Activated CD8-positive, alpha-beta T cell treated with anti-CD3 and anti-CD28 coated beads for 36 hours (primary cell): ENCODE results near the gene LAGE3. TPM values are rescaled to one million over a fixed set of nuclear protein-coding genes. Genes with fewer than 3 reads are reported as not detected.

Experiments
- ATAC-seq: fragments of 200-7000 bp; cut with Tn5 transposase; one replicate; pipeline ENCODE4 v1.10.0; 2021; ENCODE audit warnings: mild to moderate bottlenecking, moderate library complexity
- CTCF ChIA-PET: fragments of 350-600 bp; sonication (Branson Sonifier 250); formaldehyde crosslinking; loops from one replicate; lab custom pipeline; 2021; ENCODE audit warnings: antibody characterized with exemption; lab: Charles Lee
- POLR2A ChIA-PET: fragments of 350-600 bp; sonication (Branson Sonifier 250); formaldehyde crosslinking; loops from one replicate; lab custom pipeline; 2021; ENCODE audit warnings: antibody characterized with exemption; lab: Charles Lee
- DNase-seq: peaks from one replicate; pipeline ENCODE4 v3.0.0-alpha.2; 2020
- H3K27ac Mint-ChIP-seq: one replicate; pipeline ENCODE4 v1.8.0; 2021; ENCODE audit warnings: mild to moderate bottlenecking, mixed read lengths
- H3K27me3 Mint-ChIP-seq: one replicate; pipeline ENCODE4 v1.8.0; 2021; ENCODE audit warnings: mixed read lengths
- H3K36me3 Mint-ChIP-seq: one replicate; pipeline ENCODE4 v1.8.0; 2021; ENCODE audit warnings: low read depth, mixed read lengths
- H3K4me1 Mint-ChIP-seq: one replicate; pipeline ENCODE4 v1.8.0; 2021; ENCODE audit warnings: low read depth, mixed read lengths
- H3K4me3 Mint-ChIP-seq: one replicate; pipeline ENCODE4 v1.8.0; 2021; ENCODE audit warnings: mild to moderate bottlenecking, moderate library complexity, mixed read lengths
- H3K9me3 Mint-ChIP-seq: one replicate; pipeline ENCODE4 v1.8.0; 2021; ENCODE audit warnings: mixed read lengths
- intact Hi-C: fragments of 100-400 bp; cut with micrococcal nuclease; formaldehyde crosslinking; loops from one replicate; pipeline ENCODE4 v1.10.0; 2022
- total RNA-seq, 2 experiments: library from RNA; stranded (reverse); gene quantifications; one replicate each; pipeline ENCODE4 v1.2.3, GENCODE V29; 2021
- TF ChIP-seq, protein P1 (sequence below): fragments of 200-600 bp; IDR thresholded peaks from one replicate; pipeline ENCODE4 v1.8.0; 2022; ENCODE audit warnings: antibody characterized with exemption, mild to moderate bottlenecking

The LAGE3 gene
- total RNA-seq, 2 experiments from 2014 or later = 49.8 to 50.1 TPM

DNA sequence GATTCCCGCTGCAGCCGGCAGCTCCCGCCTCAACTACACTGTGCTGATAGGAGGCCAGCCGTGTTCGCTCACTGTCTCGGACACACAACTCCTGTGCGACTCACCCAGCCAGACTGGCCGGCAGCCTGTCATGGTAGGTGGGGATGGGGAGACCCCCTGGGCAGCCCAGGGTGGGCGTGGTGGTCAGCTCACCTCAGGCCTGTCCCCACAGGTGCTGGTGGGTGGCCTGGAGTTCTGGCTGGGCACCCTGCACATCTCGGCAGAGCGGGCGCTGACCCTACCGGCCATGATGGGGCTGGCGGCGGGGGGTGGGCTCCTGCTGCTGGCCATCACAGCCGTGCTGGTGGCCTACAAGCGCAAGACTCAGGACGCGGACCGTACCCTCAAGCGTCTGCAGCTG is 11.5 kb downstream of the LAGE3 start:
- intact Hi-C loops = no loop called here
- DNase-seq = no peak
- ChIA-PET CTCF (no interaction called here), POLR2A (interaction anchor here (0.9 kb wide), 1 partner anchor 22 kb away, joined by 3 read pairs; no protein-coding TSS in a partner anchor)
- TF ChIP-seq, protein P1, sequence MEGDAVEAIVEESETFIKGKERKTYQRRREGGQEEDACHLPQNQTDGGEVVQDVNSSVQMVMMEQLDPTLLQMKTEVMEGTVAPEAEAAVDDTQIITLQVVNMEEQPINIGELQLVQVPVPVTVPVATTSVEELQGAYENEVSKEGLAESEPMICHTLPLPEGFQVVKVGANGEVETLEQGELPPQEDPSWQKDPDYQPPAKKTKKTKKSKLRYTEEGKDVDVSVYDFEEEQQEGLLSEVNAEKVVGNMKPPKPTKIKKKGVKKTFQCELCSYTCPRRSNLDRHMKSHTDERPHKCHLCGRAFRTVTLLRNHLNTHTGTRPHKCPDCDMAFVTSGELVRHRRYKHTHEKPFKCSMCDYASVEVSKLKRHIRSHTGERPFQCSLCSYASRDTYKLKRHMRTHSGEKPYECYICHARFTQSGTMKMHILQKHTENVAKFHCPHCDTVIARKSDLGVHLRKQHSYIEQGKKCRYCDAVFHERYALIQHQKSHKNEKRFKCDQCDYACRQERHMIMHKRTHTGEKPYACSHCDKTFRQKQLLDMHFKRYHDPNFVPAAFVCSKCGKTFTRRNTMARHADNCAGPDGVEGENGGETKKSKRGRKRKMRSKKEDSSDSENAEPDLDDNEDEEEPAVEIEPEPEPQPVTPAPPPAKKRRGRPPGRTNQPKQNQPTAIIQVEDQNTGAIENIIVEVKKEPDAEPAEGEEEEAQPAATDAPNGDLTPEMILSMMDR = no peak
- Mint-ChIP-seq H3K36me3 (no peaks in the 10 kb centered on the region), H3K9me3 (no peaks in the 10 kb centered on the region), H3K4me3 (no peak overlapping the region), H3K27ac (no peak overlapping the region), H3K4me1 (no peaks in the 10 kb centered on the region), H3K27me3 (no peaks in the 10 kb centered on the region)
- no peak for ATAC-seq

DNA sequence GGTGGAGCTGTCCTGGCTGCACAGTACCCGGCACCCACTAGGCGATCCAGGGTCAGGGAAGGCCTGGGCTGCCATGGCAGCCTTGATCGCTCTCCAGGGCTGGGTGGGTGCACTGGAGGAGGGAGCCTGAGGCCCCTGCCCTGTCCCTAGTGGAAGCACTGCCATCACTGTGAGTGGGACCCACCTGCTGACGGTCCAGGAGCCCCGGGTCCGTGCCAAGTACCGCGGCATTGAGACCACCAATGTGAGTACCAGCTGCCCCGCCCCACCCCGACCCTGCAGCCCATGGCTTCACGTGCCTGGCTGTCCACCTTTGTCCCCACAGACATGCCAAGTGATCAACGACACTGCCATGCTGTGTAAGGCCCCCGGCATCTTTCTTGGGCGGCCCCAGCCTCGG is 12.2 kb downstream of the LAGE3 start:
- no peaks in the 10 kb centered on the region for H3K36me3 Mint-ChIP-seq
- ChIA-PET CTCF (no interaction called here), POLR2A (interaction anchor here (0.9 kb wide), 1 partner anchor 23 kb away, joined by 3 read pairs; no protein-coding TSS in a partner anchor)
- intact Hi-C loops = no loop called here
- DNase-seq (no peak), ATAC-seq (no peak)
- H3K4me3 Mint-ChIP-seq = no peak overlapping the region
- TF ChIP-seq, protein P1 = no peak
- no peak overlapping the region for H3K27ac Mint-ChIP-seq
- no peaks in the 10 kb centered on the region for H3K4me1 Mint-ChIP-seq
- no peaks in the 10 kb centered on the region for H3K27me3 Mint-ChIP-seq
- no peaks in the 10 kb centered on the region for H3K9me3 Mint-ChIP-seq

DNA sequence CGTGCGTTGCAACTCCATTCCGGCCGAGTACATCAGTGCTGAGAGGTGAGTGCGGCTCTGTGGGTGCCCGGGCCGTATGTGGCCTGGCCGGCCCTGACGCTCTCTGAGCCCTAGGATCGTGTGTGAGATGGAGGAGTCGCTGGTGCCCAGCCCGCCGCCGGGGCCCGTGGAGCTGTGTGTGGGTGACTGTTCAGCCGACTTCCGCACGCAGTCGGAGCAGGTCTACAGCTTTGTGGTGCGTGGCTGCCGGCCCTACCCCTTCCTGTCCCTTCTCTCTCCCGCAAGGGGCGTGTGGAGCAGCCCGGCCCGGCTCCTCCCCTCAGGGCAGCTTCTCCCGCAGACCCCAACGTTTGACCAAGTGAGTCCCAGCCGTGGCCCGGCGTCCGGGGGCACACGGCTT is 13.0 kb downstream of the LAGE3 start:
- Mint-ChIP-seq H3K27me3 (no peaks in the 10 kb centered on the region), H3K4me1 (peaks cover 3% of the 10 kb centered on the region), H3K36me3 (peaks cover under 1% of the 10 kb centered on the region), H3K4me3 (no peak overlapping the region), H3K27ac (no peak overlapping the region), H3K9me3 (no peaks in the 10 kb centered on the region)
- ChIA-PET CTCF (no interaction called here), POLR2A (interaction anchor here (1.3 kb wide), 1 partner anchor 11 kb away, joined by 3 read pairs; no protein-coding TSS in a partner anchor)
- intact Hi-C loops = no loop called here
- ATAC-seq = no peak
- TF ChIP-seq, protein P1 = no peak
- no peak for DNase-seq

DNA sequence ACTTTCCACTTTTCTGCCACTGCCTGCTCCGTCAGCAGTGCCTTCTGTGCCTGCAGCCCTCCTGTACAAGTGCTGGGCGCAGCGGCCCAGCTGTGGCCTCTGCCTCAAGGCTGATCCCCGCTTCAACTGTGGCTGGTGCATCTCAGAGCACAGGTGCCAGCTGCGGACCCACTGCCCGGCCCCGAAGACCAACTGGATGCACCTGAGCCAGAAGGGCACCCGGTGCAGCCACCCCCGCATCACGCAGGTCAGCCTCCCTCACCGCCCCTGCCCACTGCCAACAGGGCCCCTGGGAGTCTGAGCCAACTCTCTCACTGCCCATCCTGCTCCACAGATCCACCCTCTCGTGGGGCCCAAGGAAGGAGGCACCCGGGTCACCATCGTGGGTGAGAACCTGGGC is 13.5 kb downstream of the LAGE3 start:
- no peak for DNase-seq

DNA sequence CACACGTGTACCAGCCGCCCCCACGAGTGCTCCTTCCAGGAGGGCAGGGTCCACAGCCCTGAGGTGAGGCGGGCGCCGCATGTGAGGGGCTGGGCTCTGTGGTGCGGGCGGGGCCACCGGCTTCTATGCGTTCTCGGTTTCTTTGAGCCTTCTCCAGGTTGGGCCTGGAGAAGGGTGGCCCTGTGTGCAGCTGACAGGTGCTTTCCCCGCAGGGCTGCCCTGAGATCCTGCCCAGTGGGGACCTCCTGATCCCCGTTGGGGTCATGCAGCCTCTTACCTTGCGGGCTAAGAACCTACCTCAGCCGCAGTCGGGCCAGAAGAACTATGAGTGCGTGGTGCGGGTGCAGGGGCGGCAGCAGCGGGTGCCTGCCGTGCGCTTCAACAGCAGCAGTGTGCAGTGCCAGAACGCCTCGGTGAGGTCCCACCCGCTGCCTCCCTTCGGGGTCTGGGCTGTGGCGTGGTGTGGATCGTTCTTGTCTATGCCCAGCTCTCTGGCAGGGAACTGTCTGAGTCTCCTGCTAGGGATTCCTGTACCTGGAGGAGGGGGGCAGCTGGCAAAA is 14.2 kb downstream of the LAGE3 start:
- ATAC-seq (no peak), DNase-seq (no peak)
- POLR2A ChIA-PET = interaction anchor here (1.3 to 2.7 kb wide), 2 partner anchors 12 to 65 kb away, joined by 3 to 9 read pairs; no protein-coding TSS in a partner anchor
- intact Hi-C loops = no loop called here
- peaks cover 2% of the 10 kb centered on the region for H3K36me3 Mint-ChIP-seq
- H3K4me3 Mint-ChIP-seq = no peak overlapping the region
- peaks cover 3% of the 10 kb centered on the region for H3K4me1 Mint-ChIP-seq
- H3K27me3 Mint-ChIP-seq = no peaks in the 10 kb centered on the region
- no peaks in the 10 kb centered on the region for H3K9me3 Mint-ChIP-seq
- H3K27ac Mint-ChIP-seq = no peak overlapping the region
- TF ChIP-seq, protein P1 = no peak
- CTCF ChIA-PET = no interaction called here

More for the DNA sequence above, 13.5 kb downstream of the LAGE3 start:
- no peak overlapping the region for H3K27ac Mint-ChIP-seq
- POLR2A ChIA-PET = interaction anchor here (1.3 to 2.7 kb wide), 2 partner anchors 11 to 66 kb away, joined by 3 to 9 read pairs; no protein-coding TSS in a partner anchor
- peaks cover 2% of the 10 kb centered on the region for H3K36me3 Mint-ChIP-seq
- H3K9me3 Mint-ChIP-seq = no peaks in the 10 kb centered on the region
- no peak for ATAC-seq
- no peaks in the 10 kb centered on the region for H3K27me3 Mint-ChIP-seq
- intact Hi-C loops = no loop called here
- H3K4me1 Mint-ChIP-seq = peaks cover 3% of the 10 kb centered on the region
- H3K4me3 Mint-ChIP-seq = no peak overlapping the region
- CTCF ChIA-PET = no interaction called here
- TF ChIP-seq, protein P1 = no peak
